ENCODE results near the gene HTR3C. TPM values are rescaled to one million over a fixed set of nuclear protein-coding genes. Genes with fewer than 3 reads are reported as not detected.
A peak's percentile ranks its signal among the peaks of the same experiment; 100 is the strongest.

The HTR3C gene
- total and polyA plus RNA-seq, 10 donors = not detected

DNA sequence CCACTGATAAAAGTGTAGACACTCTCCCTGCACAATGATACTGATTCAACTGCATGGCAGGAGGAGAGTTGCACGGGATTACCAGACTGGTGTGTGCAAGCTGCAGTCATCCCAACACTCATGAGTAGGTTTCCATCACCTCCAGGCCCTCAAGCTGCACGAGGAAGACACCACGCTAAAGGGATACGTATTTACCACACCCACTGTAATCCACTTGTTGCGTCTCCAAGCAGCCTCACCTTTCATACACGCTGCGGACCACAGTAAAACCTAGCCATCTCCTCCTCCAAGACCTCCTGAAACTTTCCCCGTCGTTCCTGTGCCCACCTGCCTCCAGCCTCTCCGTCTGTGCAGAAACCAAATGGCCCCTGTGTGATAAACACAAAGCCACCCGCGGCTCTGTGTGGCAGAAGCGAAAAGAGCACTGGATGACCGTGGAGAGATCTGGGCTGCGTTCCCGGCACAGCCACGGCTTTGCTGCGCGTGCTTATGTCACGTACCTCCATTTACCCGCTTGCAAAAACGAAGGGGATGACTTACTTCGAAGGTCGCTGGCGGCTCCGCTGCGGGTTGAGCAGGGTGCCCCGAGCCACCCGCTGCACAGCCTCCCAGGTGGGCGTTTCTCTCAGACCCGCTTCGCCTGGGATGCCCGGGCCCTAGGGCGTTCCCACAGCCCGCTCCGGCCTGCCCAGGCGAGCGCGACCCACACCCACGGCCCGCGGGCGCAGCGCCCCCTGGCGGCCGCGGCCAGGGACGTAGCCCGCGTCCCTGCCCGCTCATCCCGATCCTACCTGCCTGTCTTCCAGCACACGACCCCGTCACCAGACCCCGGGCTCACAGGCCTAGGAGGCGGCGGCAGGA, 35.8 kb upstream of the HTR3C start:
- H3K36me3 ChIP-seq = peaks cover 0 to 24% (median 12%) of the 10 kb centered on the region in 6 donors
- intact Hi-C loops (cut with DNase I; ENCODE audit: low total_unique reads) = loop anchor here (5.0 kb wide), 1 partner anchor 120 kb away; no protein-coding TSS in a partner anchor
- WGBS, 5 donors = 11 to 49% (median 22%) methylated on average over 30 to 57 of the region's 57 CpGs
- peak overlapping the region; percentile 59 to 90 (median 80) for H3K27ac ChIP-seq
- peaks cover 0 to 36% (median 20%) of the 10 kb centered on the region in 6 donors for H3K4me1 ChIP-seq
- H3K4me3 ChIP-seq = peak overlapping the region; percentile 61 to 100 (median 97)
- no peaks in the 10 kb centered on the region for H3K9me3 ChIP-seq
- DNase-seq = peak; percentile 92
- TF ChIP-seq CTCF (IDR thresholded peaks at IDR 0.05 in 8 of 11, conservative IDR thresholded peaks at IDR 0.05 in 3 of 11) (peak; percentile 83 to 100 (median 92)), POLR2AphosphoS5 (IDR thresholded peaks at IDR 0.05) (no peak)
- H3K27me3 ChIP-seq (replicated peaks in 1 of 7) = no peaks in the 10 kb centered on the region

DNA sequence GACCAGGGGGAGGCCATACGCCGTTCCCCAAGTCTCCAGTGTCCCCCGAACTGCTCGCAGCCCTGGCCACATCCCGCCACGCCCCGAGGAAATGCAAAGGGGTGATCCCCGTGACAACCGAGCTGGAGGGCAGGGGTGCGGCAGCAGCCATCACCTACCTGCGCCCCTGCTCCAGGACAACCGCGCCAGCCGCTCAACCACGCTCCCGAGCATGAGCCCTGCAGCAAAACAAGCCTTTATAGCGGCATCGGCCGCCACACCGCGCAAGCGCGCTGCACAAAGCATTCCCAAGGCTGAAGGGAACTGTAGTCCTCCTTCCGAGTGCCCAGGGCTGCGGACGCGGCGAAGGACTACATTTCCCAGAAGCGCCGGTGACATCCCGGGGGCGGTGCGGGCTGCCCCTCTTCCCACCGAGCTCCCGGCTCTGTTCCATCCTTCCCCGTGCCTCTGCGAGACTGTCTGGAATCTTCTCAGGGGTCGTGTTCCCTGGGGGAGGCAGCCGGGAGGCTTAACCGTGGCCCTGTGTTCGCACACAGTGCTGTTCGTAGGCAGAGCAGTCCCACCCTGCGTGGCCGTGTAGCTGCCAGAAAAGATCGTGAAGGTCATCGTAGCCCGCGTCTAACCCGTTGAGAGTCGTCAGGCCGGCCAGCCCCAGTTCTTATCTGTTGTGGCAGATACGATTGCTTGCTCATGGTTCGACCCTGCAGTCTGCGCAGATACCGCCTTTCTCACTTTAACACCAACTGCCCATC, 35.0 kb upstream of the HTR3C start, which contains the start of gene ABCC5:
ABCC5 (minus strand) TSS at position 213 of the 752 bp plus-strand sequence. CDS start 3,492 bp downstream, outside the sequence.
- H3K9me3 ChIP-seq = no peaks in the 10 kb centered on the region
- 0 to 1% (median 0%) methylated on average over 36 to 55 of the region's 55 CpGs for WGBS, 5 donors
- peaks cover 0 to 36% (median 20%) of the 10 kb centered on the region in 6 donors for H3K4me1 ChIP-seq
- TF ChIP-seq CTCF (IDR thresholded peaks at IDR 0.05 in 8 of 11, conservative IDR thresholded peaks at IDR 0.05 in 3 of 11) (peak in 10 of 11 experiments; percentile 49 to 87 (median 70)), POLR2AphosphoS5 (IDR thresholded peaks at IDR 0.05) (peak; percentile 79 to 87 (median 84)), POLR2A (IDR thresholded peaks at IDR 0.05) (no peak)
- peaks cover 0 to 2% (median 0%) of the 10 kb centered on the region in 7 donors for H3K27me3 ChIP-seq (replicated peaks in 1 of 7)
- peak within 1 kb of the TSS; percentile 59 to 90 (median 80) for H3K27ac ChIP-seq
- intact Hi-C loops (cut with DNase I; ENCODE audit: low total_unique reads) = loop anchor here (5.0 kb wide), 1 partner anchor 121 kb away; no protein-coding TSS in a partner anchor
- H3K4me3 ChIP-seq = peak within 1 kb of the TSS; percentile 61 to 100 (median 97)
- DNase-seq = peak; percentile 96
- peaks cover 0 to 16% (median 10%) of the 10 kb centered on the region in 6 donors for H3K36me3 ChIP-seq

DNA sequence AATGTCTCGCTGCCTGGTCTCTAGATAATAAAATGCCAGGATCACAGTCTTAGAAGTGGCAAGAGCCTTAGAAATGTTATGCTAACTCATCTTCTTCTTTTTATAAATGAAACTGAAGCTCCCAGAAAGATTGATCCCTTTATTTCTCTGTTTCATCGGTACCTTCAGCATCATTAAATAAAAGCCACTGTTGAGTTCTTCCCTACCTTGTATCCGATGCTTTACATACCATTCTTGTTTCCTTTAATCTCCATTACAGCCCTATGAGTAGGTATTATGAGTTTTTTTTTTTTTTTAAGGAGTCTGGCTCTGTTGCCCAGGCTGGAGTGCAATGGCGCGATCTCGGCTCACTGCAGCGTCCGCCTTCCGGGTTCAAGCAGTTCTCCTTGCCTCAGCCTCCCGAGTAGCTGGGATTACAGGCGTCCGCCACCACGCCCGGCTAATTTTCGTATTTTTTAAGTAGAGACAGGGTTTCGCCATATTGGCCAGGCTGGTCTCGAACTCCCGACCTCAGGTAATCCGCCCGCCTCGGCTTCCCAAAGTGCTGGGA, 34.3 kb upstream of the HTR3C start:
- Histone ChIP-seq H3K27me3 (replicated peaks in 1 of 7) (peaks cover 0 to 2% (median 0%) of the 10 kb centered on the region in 7 donors), H3K4me3 (peak overlapping the region; percentile 61 to 100 (median 97)), H3K27ac (peak overlapping the region; percentile 59 to 90 (median 80)), H3K36me3 (peaks cover 0 to 9% (median 6%) of the 10 kb centered on the region in 6 donors), H3K4me1 (peaks cover 0 to 36% (median 20%) of the 10 kb centered on the region in 6 donors), H3K9me3 (no peaks in the 10 kb centered on the region)
- TF ChIP-seq CTCF (IDR thresholded peaks at IDR 0.05 in 8 of 11, conservative IDR thresholded peaks at IDR 0.05 in 3 of 11) (no peak), POLR2AphosphoS5 (IDR thresholded peaks at IDR 0.05) (no peak), POLR2A (IDR thresholded peaks at IDR 0.05) (no peak)
- intact Hi-C loops (cut with DNase I; ENCODE audit: low total_unique reads) = loop anchor here (5.0 kb wide), 1 partner anchor 121 kb away; no protein-coding TSS in a partner anchor
- no peak for DNase-seq
- WGBS, 5 donors = 88 to 92% (median 91%) methylated on average over 21 of the region's 21 CpGs

Measured in spleen (tissue), 11 donors.